K562 (cell line): Measurements from ENCODE around the gene ARPC1A. TPM values are rescaled to one million over a fixed set of nuclear protein-coding genes. Genes with fewer than 3 reads are reported as not detected.
A peak's percentile ranks its signal among the peaks of the same experiment; 100 is the strongest.

ENCODE experiments used
- ATAC-seq: fragments of 200-7000 bp; cut with Tn5 transposase; 3 replicates; pipeline ENCODE4 v1.9.1; 2020; ENCODE audit warnings: moderate library complexity
- BruUV-seq: library from RNA; stranded (reverse); fragments of 400-500 nt; replicated peaks from 2 replicates; lab custom pipeline; 2021; lab: Mats Ljungman, UMichigan
- CTCF ChIA-PET: fragments of 300-600 bp; formaldehyde crosslinking; extraction: SDS; loops from one replicate; lab custom pipeline; 2021; ENCODE audit warnings: low intra/inter-chr PET ratio; lab: Yijun Ruan, JAX
- POLR2A ChIA-PET: fragments of 300-600, 350-650 bp; sonication (Branson Sonifier 250); formaldehyde crosslinking; extraction: SDS; loops from one replicate; lab custom pipeline; 2021; ENCODE audit warnings: antibody characterized with exemption, inconsistent platforms; lab: Yijun Ruan, JAX
- DNase-seq, 4 experiments: peaks; one replicate each; pipeline versions ENCODE4 v3.0.0 to v3.0.0-alpha.2; 2011 to 2018; ENCODE audit warnings: low spot score in 3 of 4, mixed read lengths in 3 of 4; ENCODE audit errors: extremely low read depth in 1 of 4
- FAIRE-seq: peaks from 2 replicates; lab custom pipeline; 2011; peaks lifted over from hg19 to GRCh38; lab: Jason Lieb, UNC
- H2AFZ ChIP-seq: 2 replicates; pipeline ENCODE4 v1.6.0; 2011; ENCODE audit warnings: low read depth, low read length, control low read depth, inconsistent platforms
- H3K27ac ChIP-seq: fragments of 200-600 bp; 3 replicates; pipeline ENCODE4 v1.8.0; 2011; ENCODE audit warnings: low read depth, mild to moderate bottlenecking, control low read depth, inconsistent platforms, low read length, moderate library complexity, mixed read lengths; ENCODE audit errors: extremely low read depth
- H3K27me3 ChIP-seq, 2 experiments: fragments of 300-600 bp in 1 of 2; 2 replicates in 1 of 2; 3 replicates in 1 of 2; pipeline versions ENCODE4 v1.6.0 to v1.8.0; 2011; ENCODE audit warnings: inconsistent platforms in 2 of 2, low read length in 2 of 2, mild to moderate bottlenecking in 1 of 2, mixed read lengths in 1 of 2, moderate library complexity in 1 of 2; ENCODE audit not compliant: control insufficient read depth in 2 of 2, insufficient read depth in 2 of 2
- H3K36me3 ChIP-seq: fragments of 300-600 bp; 3 replicates; pipeline ENCODE4 v1.8.0; 2011; ENCODE audit warnings: mild to moderate bottlenecking, low read length, inconsistent platforms; ENCODE audit not compliant: control insufficient read depth, insufficient read depth
- H3K4me1 ChIP-seq, 2 experiments: fragments of 200-600 bp in 1 of 2; replicated peaks in 1 of 2; 2 replicates in 1 of 2; 3 replicates in 1 of 2; pipeline versions ENCODE4 v1.5.1 to v1.8.0; 2011; ENCODE audit warnings: inconsistent platforms in 2 of 2, low read length in 2 of 2, mild to moderate bottlenecking in 1 of 2, mixed read lengths in 1 of 2, moderate library complexity in 1 of 2; ENCODE audit not compliant: control insufficient read depth in 2 of 2, insufficient read depth in 2 of 2
- H3K4me2 ChIP-seq: 2 replicates; pipeline ENCODE4 v1.6.1; 2011; ENCODE audit warnings: low read length, control low read depth, inconsistent platforms, mixed read lengths; ENCODE audit not compliant: insufficient read depth
- H3K4me3 ChIP-seq: fragments of 200-600 bp; sonication (generic), shearing (Covaris generic); 2 replicates; pipeline ENCODE4 v1.5.1; 2016; ENCODE audit warnings: control low read depth, inconsistent platforms
- H3K79me2 ChIP-seq: fragments of 200-600 bp; 3 replicates; pipeline ENCODE4 v1.8.0; 2011; ENCODE audit warnings: low read length, inconsistent platforms; ENCODE audit not compliant: control insufficient read depth, insufficient read depth
- H3K9ac ChIP-seq, 2 experiments: 2 replicates each; pipeline versions ENCODE4 v1.6.0 to v1.6.1; 2011; ENCODE audit warnings: low read depth in 2 of 2, low read length in 2 of 2, control low read depth in 1 of 2, inconsistent platforms in 1 of 2, mild to moderate bottlenecking in 1 of 2, mixed read lengths in 1 of 2; ENCODE audit not compliant: insufficient read depth in 1 of 2
- H3K9me1 ChIP-seq: one replicate; pipeline ENCODE4 v1.6.0; 2011; ENCODE audit warnings: inconsistent platforms, mild to moderate bottlenecking, low read length, moderate library complexity; ENCODE audit not compliant: control insufficient read depth, insufficient read depth
- H3K9me3 ChIP-seq: replicated peaks from 2 replicates; pipeline ENCODE4 v1.5.1; 2011; ENCODE audit warnings: low read depth, low read length, inconsistent platforms; ENCODE audit not compliant: control insufficient read depth, insufficient read depth
- H4K20me1 ChIP-seq: replicated peaks from 2 replicates; pipeline ENCODE4 v1.6.1; 2011; ENCODE audit warnings: low read length, inconsistent platforms, mixed read lengths; ENCODE audit not compliant: control insufficient read depth, insufficient read depth
- BACH1 ChIP-seq: fragments of 200-800 bp; sonication (Bioruptor generic); IDR thresholded peaks from 2 replicates; pipeline ENCODE4 v1.6.1; 2016; ENCODE audit warnings: missing genetic modification characterization, missing compliant biosample characterization
- CBX1 ChIP-seq: sonication (generic); IDR thresholded peaks from 2 replicates; pipeline ENCODE4 v1.6.1; 2016; ENCODE audit warnings: antibody characterized with exemption, low read depth, mild to moderate bottlenecking
- CCAR2 ChIP-seq: fragments of 200-400 bp; formaldehyde crosslinking; IDR thresholded peaks from 2 replicates; pipeline ENCODE4 v1.6.1; 2017; ENCODE audit warnings: mild to moderate bottlenecking, low read depth, low read length
- CTCF ChIP-seq, 3 experiments: IDR thresholded peaks in 2 of 3; conservative IDR thresholded peaks in 1 of 3; 2 replicates each; pipeline ENCODE4 v1.5.1; 2011 to 2012; ENCODE audit warnings: low read length in 3 of 3, mild to moderate bottlenecking in 3 of 3, control low read depth in 2 of 3, improper control_type of control experiment in 1 of 3, inconsistent platforms in 1 of 3, low read depth in 1 of 3, mixed read lengths in 1 of 3, moderate library complexity in 1 of 3; ENCODE audit not compliant: insufficient read depth in 2 of 3
- DMBX1 ChIP-seq: fragments of 250-450 bp; sonication (Bioruptor Pico); IDR thresholded peaks from 2 replicates; pipeline ENCODE4 v1.8.0; 2022; ENCODE audit warnings: inconsistent platforms, mild to moderate bottlenecking, moderate library complexity, borderline replicate concordance
- IRF1 ChIP-seq: sonication (generic); formaldehyde crosslinking; IDR thresholded peaks from 2 replicates; pipeline ENCODE4 v1.8.0; 2022; ENCODE audit warnings: missing genetic modification reagents, mild to moderate bottlenecking, borderline replicate concordance
- KDM5B ChIP-seq: fragments of 200-600 bp; sonication (generic); IDR thresholded peaks from 2 replicates; pipeline ENCODE4 v1.6.1; 2012; ENCODE audit warnings: low read depth, mild to moderate bottlenecking, moderate library complexity, low read length, control low read depth, inconsistent platforms; ENCODE audit not compliant: insufficient replicate concordance
- POLR2A ChIP-seq: fragments of 450-650 bp; conservative IDR thresholded peaks from 2 replicates; pipeline ENCODE4 v1.6.1; 2016
- ZNF507 ChIP-seq: conservative IDR thresholded peaks from 2 replicates; pipeline ENCODE4 v1.6.1; 2017; ENCODE audit warnings: missing genetic modification characterization, missing compliant biosample characterization
- WGBS: fragments of 100-300 bp; shearing (Covaris generic); methylation state at CpG from one replicate; pipeline ENCODE4 v1.1.6; 2016; ENCODE audit warnings: low coverage, mixed read lengths; ENCODE audit not compliant: insufficient coverage; ENCODE audit errors: missing lambda C conversion rate; 5-methylcytosine and 5-hydroxymethylcytosine counted together
- in situ Hi-C: fragments of 300-500 bp; cut with MboI; formaldehyde crosslinking; loops from 4 replicates; pipeline ENCODE4 v1.15.0; 2018; ENCODE audit warnings: inconsistent platforms, mixed read lengths
- intact Hi-C: fragments of 100-400 bp; cut with micrococcal nuclease; formaldehyde crosslinking; loops from 2 replicates; pipeline ENCODE4 v1.14.2; 2022
- polyA plus RNA-seq, 8 experiments: library from polyadenylated mRNA; depleted of rRNA in 4 of 8; stranded (reverse) in 5 of 8; unstranded in 3 of 8; fragments of >200 nt; fragmentation: Nextera tagmentation in 2 of 8; fragmentation: Illumina TruSeq in 1 of 8; extraction: Ambion mirVana in 2 of 8; extraction: Trizol in 1 of 8; gene quantifications; 2 replicates each; pipeline versions ENCODE4 v1.2.1 to v1.2.3, GENCODE V29; 2011 to 2014; ENCODE audit warnings: inconsistent platforms in 1 of 8, missing spikeins in 1 of 8
- total RNA-seq, 7 experiments: library from RNA; depleted of rRNA in 6 of 7; stranded (reverse); fragments of >200 nt in 6 of 7; fragmentation: Illumina TruSeq in 2 of 7; extraction: Trizol in 2 of 7; gene quantifications; 2 replicates each; pipeline versions ENCODE4 v1.2.1 to v1.2.3, GENCODE V29; 2011 to 2021; ENCODE audit warnings: low replicate concordance in 1 of 7
- TF ChIP-seq, protein P1 (sequence below): fragments of 450-650 bp; formaldehyde crosslinking; IDR thresholded peaks from 2 replicates; pipeline ENCODE4 v1.4.0; 2020; ENCODE audit warnings: mild to moderate bottlenecking, moderate library complexity
- TF ChIP-seq, protein P2 (sequence below), 3 experiments: fragments of 200-800 bp in 1 of 3; sonication (Bioruptor generic) in 1 of 3; sonication (generic) in 1 of 3; formaldehyde crosslinking in 1 of 3; IDR thresholded peaks; 2 replicates each; pipeline versions ENCODE4 v1.6.1 to v1.8.0; 2016 to 2022; ENCODE audit warnings: mild to moderate bottlenecking in 2 of 3, missing compliant biosample characterization in 2 of 3, missing genetic modification characterization in 2 of 3, missing genetic modification reagents in 1 of 3

The ARPC1A gene
- total and polyA plus RNA-seq, 9 of the 15 experiments (the other 6 are each of a cell fraction or from before 2014, with no cell fraction given): 39.5 to 151 (median 86.1) TPM

DNA sequence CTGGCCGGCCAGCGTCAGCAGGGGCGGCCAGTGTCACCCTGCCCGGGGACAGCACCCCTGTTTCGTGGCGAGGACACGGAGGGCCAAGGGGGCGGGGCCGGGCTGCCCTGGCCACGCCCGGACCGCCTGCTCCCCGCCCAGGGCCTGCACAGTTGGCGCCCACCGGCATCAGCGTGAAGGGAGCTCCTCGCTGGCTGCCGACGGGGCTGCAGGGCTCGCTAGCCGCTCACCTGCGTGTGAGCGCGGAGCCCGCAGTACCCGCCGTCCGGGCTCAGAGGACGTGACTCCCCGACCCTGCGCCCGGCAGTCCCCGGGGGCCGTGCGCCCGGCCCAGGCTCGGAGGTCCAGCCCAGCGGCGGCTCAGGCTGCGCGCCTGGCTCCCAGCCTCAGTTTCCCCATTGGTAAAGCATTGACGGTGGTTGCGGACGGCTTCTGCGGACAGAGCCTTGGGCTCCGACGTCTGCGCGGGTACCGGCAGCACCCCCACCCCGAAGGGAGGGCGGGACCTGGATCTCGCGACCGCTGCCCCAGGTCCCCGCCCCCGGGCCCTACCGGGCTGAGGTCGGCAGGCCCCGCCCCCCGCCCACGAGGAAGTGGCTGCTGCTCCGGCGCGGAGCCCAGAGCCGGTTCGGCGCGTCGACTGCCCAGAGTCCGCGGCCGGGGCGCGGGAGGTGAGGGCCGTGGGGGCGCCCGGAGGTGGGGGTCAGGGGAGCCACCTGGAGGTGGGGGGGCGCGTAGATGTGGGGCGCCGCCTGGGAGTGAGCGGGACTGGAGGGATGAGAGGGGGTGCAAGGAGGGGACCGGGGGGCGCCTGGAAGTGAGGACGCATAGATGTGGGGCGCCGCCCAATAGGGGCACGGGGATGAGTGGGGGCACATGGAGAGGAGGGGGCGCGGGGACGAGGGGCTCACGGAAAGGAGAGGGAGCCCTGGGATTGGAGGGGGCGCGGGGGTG lies 48.7 kb downstream of the ARPC1A start, which contains the start of gene ARPC1B (continued):
- no peak for TF ChIP-seq BACH1 (tag)
- TF ChIP-seq CCAR2: no peak
- TF ChIP-seq, all 486 proteins: peak for 105

DNA sequence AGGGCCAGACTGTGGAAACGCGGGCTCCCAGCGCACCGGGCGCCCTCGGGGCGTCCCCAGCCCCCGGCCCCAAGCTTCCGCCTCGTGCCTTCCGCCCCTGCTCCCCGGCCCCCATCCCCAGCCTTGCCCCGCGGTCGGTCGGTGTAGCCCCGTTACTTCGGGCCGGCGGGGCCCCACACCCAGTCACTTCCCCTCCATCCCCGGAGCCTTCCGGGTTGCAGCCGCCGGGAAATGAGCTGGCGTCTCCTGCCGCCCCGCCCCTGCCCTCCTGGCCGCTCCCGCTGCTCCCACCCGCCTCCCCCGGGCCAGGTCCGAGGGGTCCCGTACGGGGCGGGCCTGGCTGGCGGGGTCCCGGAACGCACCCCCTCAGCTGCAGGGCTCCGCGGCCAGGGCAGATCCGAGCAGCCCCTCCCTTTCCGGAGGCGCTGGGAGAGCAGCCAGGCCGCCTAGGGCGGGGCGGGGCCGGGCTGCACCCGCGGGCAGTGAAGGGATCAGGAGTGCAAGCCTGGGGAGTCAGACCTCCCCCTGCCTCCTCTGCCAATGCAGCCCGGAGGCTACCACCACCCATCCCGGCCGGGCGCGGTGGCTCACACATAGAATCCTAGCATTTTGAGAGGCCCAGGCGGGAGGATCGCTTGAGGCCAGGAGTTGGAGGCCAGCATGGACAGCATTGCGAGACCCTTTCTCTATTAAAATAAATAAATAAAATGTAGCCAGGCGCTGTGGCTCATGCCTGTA lies 49.5 kb downstream of the ARPC1A start:
- Histone ChIP-seq H3K9ac (peak overlapping the region; percentile 79 to 83), H3K4me3 (peak overlapping the region; percentile 94), H3K36me3 (peaks cover 33% of the 10 kb centered on the region), H4K20me1 (peaks cover 7% of the 10 kb centered on the region; the same call in 1 of the 2 replicates), H3K4me2 (peak overlapping the region; percentile 81), H3K27ac (peak overlapping the region; percentile 74; the same call in 2 of the 3 replicates), H3K4me1 (peaks cover 24 to 60% of the 10 kb centered on the region in 2 experiments), H3K9me3 (no peaks in the 10 kb centered on the region), H2AFZ (peak overlapping the region; percentile 54; the same call in 1 of the 2 replicates), H3K9me1 (no peaks in the 10 kb centered on the region), H3K79me2 (peaks cover 48% of the 10 kb centered on the region), H3K27me3 (no peaks in the 10 kb centered on the region)
- no TSS peak for BruUV-seq
- ChIA-PET CTCF (no interaction called here), POLR2A (interaction anchor here (0.6 to 1.5 kb wide), 4 partner anchors 8 to 1134 kb away, joined by 3 to 6 read pairs (median 4); no protein-coding TSS in a partner anchor)
- peak; percentile 19 for FAIRE-seq
- peak; percentile 81 to 91 (median 84) for DNase-seq
- intact Hi-C loops: loop anchor here (2.0 kb wide), 1 partner anchor 34 kb away; the partner anchor contains the start of genes BUD31 and PDAP1
- in situ Hi-C loops: no loop called here
- 4% methylated on average over 27 of the region's 58 CpGs for WGBS
- peak; percentile 86 for ATAC-seq
- TF ChIP-seq IRF1 (CRISPR knock-in tag) (no peak), DMBX1 (CRISPR knock-in tag) (no peak), ZNF507 (tag) (no peak), KDM5B (no peak), CBX1 (peak; percentile 83), POLR2A (no peak), CTCF (IDR thresholded peaks at IDR 0.05 in 2 of 3, conservative IDR thresholded peaks at IDR 0.05 in 1 of 3; ENCODE audit: insufficient read depth in 2 of 3, low read depth in 1 of 3, low read length in 3 of 3) (no peak)
- TF ChIP-seq, protein P1, sequence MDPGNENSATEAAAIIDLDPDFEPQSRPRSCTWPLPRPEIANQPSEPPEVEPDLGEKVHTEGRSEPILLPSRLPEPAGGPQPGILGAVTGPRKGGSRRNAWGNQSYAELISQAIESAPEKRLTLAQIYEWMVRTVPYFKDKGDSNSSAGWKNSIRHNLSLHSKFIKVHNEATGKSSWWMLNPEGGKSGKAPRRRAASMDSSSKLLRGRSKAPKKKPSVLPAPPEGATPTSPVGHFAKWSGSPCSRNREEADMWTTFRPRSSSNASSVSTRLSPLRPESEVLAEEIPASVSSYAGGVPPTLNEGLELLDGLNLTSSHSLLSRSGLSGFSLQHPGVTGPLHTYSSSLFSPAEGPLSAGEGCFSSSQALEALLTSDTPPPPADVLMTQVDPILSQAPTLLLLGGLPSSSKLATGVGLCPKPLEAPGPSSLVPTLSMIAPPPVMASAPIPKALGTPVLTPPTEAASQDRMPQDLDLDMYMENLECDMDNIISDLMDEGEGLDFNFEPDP: no peak
- TF ChIP-seq, protein P2, sequence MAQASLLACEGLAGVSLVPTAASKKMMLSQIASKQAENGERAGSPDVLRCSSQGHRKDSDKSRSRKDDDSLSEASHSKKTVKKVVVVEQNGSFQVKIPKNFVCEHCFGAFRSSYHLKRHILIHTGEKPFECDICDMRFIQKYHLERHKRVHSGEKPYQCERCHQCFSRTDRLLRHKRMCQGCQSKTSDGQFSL (CRISPR knock-in tag; IDR thresholded peaks at IDR 0.05): no peak
- TF ChIP-seq, protein P2 (tag; IDR thresholded peaks at IDR 0.05): no peak
